IPS DF 4.7 (cell line): ENCODE results near the gene PRM2.

Experiments
- DNase-seq: peaks from one replicate; pipeline ENCODE4 v3.0.0-alpha.2; 2013; ENCODE audit warnings: low spot score; ENCODE audit errors: extremely low read depth

The PRM2 gene

DNA sequence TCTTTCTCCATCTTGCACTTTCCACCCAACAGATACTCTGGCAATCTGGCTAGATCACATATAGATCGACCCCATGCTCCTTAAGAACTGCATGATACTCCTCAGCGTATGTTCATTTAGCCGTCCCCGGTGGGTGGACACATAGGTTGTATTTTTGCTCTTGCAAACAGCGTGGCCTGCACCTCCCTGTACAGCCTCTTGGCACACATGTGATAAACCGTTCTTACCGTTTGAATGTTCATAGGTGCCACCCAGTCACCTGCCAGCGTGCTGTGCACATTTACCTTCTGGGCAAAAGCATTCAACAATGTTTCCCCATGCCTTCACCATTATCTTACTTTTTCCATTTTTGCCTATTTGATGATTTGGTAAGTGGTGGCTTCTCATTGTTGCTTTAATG is 13.4 kb downstream of the PRM2 start:
- no peak for DNase-seq

DNA sequence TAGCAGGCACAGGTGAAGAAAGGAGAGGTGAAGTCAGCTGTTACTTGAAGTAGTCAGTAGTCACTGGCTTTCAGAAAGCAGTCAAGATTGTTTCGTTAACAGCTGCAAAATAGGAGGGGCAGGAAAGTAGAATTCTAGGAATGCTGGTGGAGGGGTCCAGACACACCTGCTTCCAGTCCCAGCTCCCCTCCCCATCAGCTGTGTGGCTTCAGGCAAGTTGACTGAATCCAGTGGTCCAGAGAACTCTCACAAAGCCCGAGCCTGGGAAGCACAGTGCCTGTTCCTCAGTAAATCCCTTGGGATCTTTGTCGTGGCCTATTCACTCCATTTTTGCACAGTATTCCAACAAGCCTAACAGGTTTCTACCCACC is 15.7 kb downstream of the PRM2 start:
- no peak for DNase-seq

DNA sequence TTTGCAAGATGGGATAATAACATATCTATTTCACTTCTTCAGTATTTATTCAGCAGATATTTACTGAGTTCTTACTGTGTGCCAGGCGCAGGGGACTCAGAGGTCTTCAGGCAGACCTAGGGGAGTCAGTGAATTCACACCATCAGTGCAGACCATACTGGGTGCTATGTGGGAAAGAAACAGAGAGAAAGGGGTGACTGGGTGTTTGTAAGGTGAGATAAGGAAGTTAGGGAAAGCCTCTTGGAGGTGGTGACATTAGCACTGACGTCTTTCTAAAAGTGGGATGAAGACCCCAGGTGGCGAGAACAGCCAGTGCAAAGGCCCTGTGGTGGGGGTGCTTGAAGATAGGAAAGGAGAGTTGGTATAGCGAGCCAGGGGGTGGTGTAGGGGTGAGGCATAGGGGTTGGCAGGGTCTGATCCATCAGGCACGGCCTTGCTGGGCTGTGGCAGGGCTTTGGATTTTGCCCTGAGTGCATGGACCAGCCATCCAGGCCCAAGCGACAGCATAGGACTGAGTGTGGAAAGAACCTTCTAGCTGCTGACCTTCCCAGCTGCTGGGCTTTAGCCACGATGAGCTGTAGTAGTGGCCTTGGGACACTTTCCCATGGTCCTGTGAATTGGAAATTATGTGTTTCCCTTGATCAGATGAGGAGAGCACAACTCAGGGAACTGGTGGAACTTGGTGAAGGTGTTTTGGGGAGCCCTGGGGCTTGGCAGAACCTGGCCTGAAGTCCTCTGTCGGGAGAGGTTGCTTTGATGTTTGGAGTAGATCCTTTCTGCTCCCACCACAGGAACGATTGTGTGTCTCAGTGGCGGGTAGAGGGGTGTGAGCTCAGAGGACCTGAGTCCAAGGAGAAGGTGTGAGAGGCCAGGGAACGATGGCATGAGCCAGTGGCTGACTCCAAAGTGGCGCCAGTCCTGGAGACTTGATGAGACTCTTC is 16.4 kb downstream of the PRM2 start:
- no peak for DNase-seq

DNA sequence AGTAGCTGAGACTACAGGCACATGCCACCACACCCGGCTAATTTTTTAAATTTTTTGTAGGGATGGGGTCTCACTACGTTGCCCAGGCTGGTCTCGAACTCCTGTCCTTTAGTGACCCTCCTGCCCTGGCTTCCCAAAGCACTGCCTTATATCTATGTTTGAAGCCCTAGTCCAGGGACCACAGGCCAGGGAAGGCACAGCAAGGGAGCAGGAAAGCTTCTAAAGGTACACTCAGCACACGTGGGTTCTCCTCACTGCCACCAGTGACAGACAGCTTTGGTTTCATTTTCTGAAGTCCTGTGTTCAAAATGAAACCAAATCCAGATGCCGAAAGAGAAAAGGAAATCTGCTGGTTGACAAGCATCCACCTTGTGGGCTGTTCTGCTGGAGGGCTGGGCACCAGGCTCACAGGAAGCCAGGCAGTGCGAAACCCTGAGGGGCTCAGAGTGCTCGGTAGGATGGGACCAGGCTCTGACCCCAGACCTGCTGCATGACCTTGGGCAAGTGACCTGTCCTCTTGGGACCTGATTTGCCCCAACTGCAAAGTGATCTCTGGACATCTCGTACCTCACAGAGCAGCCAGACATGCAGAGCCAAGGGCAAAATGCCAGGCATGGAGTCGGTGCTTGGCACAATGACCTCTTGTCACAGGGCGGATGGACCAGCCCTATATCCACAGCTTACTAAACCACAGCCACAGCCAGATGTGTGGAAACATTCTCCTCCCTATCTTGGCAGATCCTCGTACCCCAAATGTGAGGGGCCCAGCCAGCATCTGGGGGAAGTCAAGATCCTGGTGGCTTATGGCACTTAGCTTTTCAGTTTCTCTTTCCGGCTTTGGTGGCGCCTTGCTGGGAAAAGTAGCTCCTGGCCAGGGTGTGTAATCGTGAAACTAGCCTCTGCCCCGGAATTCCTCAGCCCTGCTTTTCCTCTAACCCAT is 17.5 kb downstream of the PRM2 start:
- no peak for DNase-seq

DNA sequence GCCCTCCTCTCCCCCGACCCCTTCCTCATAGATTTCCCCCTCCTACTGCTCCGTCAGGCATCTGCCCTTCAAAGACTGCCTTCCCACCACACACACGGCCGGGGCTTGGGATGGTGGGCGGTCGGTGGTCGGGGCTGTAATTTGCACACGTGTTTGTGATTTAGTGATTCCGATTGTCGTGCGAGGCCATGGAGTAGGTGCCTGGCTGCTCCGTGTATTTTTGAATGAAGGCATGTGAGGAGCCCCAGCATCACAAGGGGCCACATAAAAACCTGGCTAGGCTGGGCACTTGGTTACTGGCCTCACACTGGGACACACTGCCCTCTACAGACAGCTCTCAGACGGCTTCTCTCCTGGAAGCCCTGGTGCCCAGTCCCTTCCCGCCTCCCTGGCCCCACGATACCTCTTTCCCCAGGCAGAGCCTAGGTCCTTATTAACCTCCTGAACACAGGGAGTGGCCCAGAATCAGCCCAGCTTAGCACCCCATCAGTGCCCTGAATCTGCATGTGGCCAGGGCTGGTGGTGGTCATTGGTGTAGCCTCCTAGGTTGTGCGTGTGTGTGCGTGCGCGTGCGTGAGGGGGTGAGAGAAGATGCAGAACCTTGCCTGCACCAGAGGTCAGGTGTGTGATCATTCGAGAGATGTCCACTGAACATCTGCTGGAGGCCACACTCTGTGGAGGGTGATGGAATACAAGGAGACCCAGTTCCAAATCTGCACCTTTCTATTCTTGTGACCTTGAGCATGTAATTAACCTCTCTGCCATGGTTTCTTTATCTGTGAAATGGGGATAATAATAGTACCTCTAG is 18.9 kb downstream of the PRM2 start:
- no peak for DNase-seq

DNA sequence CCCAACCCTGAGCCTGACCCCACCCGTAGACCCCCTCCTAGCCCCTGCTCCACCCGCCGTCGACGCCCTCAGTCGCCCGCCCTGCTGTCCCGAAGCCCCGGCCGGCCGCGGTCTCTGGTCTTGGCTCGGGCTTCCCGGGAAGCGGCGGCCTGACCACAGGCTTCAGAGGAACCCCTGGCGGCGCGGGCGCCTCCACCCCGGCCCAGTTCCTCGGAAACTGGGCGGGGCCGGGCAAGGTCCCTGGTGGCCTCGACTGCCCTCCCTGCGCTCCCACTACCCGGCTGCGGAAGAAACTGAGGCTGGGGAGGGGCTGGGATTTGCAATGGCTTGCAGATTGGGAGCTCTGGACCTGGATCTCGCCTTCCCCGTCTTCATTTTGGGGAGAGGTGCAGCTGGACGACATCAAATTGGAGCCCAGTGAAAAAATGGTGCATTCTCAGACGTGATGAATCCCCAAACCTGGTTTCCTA is 19.6 kb downstream of the PRM2 start:
- no peak for DNase-seq

DNA sequence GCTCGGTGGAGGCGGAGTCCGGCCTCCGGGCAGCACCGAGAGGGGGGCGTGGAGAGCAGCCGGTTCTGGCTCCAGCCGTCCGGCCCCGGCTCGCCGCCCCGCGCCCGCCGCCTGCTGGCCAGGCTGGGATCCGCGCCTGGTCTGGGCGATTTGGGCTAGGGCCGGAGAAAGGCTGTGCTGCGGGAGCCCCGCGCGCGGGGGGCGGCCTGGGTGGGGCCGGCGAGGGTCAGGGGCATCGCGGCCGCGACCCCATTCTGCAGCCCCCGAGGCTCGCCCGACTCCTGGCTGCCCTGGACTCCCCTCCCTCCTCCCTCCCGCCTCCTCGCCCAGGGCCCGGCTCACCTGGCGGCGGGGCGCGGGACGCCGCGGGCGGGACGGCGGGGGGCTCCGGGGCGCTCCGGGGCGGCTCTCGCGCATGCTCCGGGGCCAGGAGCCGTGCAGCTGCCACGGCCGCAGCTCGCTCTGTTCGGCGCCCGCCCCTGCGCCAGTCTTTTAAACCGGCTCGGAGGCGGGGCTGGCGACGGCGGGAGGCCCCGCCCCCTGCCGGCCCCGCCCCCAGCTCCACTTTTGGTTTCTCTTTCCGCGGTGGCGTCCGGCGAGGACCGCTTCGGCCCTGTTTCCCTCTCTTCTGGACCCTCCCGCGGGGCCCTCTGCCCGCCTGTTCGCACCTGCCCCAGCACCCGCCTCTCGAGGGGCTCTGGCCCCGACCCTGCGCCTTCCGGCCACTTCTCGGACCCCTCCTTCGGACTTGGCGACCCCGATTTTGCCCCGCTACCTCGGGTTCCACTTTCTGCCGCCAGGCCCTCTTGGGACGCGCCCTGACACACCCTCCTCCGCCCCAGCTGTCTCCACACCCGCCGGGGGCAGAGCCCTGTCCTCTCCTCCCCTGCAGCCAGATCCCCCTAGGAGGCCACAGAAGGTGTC is 20.3 kb downstream of the PRM2 start, which contains the start of gene SOCS1:
Gene SOCS1, minus strand, starts transcription at position 468 of the 924 bp plus-strand sequence. CDS start 726 bp downstream, outside the sequence.
- DNase-seq, result no peak

DNA sequence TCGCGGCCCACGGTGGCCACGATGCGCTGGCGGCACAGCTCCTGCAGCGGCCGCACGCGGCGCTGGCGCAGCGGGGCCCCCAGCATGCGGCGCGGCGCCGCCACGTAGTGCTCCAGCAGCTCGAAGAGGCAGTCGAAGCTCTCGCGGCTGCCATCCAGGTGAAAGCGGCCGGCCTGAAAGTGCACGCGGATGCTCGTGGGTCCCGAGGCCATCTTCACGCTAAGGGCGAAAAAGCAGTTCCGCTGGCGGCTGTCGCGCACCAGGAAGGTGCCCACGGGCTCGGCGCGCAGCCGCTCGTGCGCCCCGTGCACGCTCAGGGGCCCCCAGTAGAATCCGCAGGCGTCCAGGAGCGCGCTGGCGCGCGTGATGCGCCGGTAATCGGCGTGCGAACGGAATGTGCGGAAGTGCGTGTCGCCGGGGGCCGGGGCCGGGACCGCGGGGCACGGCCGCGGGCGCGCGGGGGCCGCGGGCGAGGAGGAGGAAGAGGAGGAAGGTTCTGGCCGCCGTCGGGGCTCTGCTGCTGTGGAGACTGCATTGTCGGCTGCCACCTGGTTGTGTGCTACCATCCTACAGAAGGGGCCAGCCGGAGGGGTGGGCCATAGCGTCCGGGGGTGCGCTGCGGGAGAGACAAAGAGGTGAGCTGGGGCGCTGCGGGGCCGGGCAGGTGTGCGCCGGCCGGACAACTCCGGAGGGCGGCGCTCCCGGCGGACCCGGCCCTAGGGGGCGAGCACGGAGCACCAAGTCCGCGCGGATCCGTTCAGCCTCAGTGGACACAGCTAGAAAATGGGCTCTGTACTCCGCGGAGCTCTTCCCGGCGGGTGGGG is 21.2 kb downstream of the PRM2 start:
- no peak for DNase-seq

DNA sequence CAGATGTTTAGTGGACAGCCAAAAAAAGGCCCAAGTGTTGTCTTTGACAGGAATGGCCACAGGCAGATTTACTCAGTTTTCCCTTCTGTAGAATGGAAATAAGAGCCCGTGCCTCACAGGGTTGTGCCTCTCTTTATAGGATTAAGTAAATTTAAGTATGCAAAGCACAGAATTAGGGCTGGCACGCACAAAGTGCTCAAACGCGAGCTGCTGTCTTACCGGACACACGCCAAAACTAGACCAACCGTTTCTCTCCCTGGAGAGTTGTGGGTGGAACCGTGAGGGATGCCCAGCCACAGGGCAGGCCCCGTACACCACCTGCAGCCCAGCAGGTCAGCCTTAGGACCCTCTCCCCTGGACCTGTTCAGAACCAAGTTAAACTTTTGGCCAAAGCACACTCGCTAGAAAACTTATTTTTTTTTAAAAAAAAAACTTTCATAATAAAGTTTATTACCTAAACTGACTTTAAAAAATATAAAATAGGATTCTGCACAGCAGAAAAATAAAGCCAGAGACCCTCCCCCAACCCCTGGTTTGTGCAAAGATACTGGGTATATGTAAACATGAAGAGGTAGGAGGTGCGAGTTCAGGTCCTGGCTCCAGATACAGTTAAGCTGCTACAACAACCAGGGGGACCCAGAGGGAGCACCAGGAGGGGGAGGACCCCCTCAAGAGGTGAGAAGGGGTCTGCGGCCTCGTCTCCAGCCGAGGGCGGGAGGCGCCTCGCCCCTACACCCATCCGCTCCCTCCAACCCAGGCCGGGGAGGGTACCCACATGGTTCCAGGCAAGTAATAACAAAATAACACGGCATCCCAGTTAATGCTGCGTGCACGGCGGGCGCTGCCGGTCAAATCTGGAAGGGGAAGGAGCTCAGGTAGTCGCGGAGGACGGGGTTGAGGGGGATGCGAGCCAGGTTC is 22.0 kb downstream of the PRM2 start:
- DNase-seq, result no peak

DNA sequence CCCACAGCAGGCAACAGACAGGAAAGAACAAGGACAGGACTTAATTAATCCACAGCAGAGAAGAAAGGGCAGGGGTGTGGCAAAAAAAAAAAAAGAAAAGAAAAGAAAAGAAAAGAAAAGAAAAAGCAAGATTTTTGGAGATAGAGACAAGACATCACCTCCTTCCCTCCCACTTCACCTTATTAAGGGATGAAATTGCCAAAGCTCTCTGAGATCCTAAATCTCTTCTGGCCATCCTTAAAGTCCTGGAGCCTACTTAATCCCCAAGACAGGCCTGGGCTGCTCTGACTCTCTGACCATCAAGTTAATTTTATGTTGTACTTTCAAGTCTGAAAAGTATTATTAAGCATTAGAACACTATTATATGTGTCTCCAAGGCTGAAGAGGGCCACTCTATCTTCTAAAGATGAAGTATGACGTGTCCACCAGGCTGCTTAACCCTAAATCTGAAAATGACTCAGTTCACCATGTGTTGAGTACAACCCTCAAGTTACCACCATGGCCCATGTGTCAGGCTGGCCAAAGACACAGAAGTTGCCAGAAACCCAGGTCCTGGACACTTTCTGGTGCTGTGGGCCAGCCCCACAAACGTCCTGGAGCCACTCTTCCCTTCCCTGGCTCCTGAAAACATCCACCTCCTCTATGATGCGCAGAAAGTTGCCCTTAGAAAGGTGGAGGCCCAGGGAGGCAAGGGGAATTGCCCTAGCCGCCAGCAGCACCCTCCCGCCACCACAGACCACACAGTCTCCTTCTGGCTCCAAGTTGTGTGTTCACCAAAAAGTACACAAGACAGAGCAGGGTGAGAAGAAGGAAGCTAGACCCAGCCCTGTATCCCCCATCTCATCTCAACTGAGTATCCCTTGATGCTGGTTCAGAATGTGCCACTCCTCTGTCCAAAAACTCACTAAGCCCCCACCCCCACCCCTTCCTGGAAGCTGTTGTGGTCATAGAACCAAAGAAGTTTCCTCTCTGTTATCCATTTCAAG is 23.0 kb downstream of the PRM2 start:
- no peak for DNase-seq

DNA sequence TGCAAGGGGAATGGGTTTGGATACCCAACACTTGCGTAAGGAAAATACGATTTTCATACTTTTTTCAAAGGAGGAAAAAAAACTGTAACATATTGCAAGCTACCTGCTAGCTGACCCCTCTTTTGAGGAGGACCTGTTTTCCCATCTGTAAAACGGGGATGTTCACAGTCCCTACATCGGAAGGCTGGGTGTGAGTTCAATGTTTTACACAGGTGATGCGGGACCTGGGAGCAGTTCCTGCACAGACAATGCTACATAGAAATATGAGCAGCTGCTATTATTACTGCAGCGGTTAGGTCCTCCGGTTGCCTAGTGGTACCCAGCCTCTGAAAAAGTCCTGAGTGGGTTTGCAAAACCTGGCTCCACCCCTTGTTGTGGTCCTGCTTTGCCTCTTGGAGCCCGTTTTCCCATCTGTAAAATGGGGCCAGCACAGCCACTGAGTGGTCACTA is 23.8 kb downstream of the PRM2 start:
- DNase-seq, result no peak

DNA sequence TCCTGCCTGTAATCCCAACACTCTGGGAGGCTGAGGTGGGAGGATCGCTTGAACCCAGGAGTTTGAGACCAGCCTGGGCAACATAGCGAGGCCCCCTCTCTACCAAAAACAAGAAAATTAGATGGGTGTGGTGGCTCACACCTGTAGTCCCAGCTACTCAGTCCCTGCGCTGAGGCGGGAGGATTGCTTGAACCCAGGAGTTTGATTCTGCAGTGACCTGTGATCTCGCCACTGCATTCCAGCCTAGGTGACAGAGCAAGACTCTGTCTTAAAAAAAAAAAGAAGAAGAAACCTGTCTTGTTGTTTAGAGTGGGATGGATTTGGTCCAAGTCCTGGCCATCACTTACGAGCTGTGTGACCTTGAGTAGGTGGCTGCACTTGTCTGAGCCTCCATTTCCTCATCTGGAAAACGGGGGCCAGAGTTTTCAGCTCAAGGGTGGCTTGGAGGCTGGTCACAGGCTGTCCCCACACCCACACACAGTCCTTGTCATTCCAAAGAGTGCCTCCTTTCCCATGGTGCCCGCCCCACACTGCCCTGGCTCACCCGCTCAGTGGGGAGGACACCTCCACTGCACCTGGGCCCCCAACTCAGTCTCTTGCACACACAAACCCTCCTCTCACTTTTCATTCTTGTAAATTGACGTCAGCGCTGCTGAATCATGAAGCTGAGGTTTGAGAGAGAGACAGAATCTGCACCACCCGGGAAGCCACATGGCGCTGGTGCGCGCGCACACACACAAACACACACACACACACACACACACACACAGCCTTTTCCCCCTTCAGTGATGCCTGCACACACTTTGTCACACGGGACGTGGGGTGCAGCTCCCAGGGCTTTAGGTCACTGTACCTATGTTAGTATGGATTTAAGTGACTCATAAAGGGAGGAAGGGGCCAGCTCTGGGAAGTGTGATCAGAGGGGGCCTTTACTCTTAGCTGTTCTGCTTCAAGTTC is 24.5 kb downstream of the PRM2 start:
- no peak for DNase-seq

DNA sequence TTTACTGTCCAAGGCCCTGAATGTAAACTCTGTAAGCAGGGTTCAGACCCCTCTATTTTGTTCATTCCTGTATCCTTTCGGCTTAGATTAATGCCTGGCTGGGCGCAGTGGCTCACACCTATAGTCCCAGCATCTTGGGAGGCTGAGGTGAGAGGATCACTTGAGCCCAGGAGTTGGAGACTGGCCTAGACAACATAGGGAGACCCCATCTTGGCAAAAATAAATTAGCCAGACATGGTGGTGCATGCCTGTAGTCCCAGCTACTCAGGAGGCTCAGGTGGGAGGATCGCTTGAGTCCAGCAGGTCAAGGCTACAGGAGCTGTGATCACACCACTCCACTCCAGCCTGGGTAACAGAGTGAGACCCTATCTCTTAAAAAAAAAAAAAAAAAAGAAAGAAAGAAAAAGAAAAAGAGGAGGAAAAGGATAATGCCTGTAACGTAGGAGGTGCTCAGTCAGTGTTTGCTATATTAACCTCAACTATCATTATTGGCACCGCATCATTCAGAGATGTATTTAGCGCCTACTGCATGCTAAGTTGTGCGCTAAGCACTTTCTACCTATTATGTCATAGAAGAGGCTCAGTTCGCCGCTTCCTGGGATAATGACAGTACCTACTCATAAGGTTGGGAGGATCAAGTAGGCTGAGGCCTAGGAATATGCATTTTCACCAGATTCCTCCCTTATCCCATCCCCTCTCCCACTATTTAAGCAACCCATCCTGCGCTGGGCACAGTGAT is 25.3 kb downstream of the PRM2 start:
- DNase-seq, result no peak

DNA sequence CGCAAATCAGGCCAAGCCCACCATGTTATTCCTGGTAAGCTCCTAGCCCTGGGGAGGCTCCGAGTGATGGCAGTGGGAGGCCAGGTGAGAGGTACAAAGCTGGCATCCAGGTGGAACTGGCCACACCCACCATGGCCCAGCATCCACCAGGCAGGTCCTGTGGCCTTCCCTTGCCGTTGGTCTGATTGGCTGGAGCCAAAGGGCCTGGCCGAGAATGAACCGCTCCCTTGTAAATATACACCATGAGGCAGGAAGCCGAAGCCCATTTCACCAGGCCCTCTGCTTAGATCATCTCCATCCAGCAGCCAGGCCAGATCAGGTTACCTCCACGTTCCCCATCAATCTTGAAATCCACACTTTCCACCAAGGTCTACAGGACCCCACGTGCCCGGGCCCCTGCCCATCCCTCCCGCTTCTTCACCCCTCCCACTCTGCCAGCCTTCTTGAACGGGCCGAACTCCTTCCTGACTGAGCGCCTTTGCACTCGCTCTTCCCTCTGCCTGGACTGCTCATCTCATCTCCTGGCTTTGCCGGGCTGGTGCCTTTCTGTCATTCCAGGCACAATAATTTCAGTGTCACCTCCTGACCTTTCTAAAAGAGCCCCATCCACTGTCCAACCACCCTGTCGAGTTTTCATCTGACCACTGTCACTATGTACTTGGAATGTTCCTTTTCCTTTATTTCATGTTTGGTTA is 26.0 kb downstream of the PRM2 start:
- DNase-seq, result no peak
